ENCODE results near the gene KIF19. TPM values are rescaled to one million over a fixed set of nuclear protein-coding genes. Genes with fewer than 3 reads are reported as not detected.

The KIF19 gene
- total RNA-seq, 1 donor from 2014 or later = 0.27 TPM

GRCh38 chr17:74336307-74336706 lies 10.3 kb downstream of the KIF19 start:
- intact Hi-C loops (cut with micrococcal nuclease) = no loop called here

- intact Hi-C loops (cut with micrococcal nuclease) = no loop called here
Observed at GRCh38 chr17:74337834-74338500, 11.9 kb downstream of the KIF19 start.

GRCh38 chr17:74339537-74340195 lies 13.6 kb downstream of the KIF19 start:
- intact Hi-C loops (cut with micrococcal nuclease) = no loop called here

GRCh38 chr17:74340470-74341023 lies 14.5 kb downstream of the KIF19 start:
- intact Hi-C loops (cut with micrococcal nuclease) = no loop called here

GRCh38 chr17:74342224-74342623 lies 16.2 kb downstream of the KIF19 start:
- intact Hi-C loops (cut with micrococcal nuclease) = no loop called here

GRCh38 chr17:74343121-74343520 lies 17.1 kb downstream of the KIF19 start:
- intact Hi-C loops (cut with micrococcal nuclease) = no loop called here

GRCh38 chr17:74343526-74344284 lies 17.7 kb downstream of the KIF19 start:
- intact Hi-C loops (cut with micrococcal nuclease) = no loop called here

- intact Hi-C loops (cut with micrococcal nuclease) = no loop called here
Observed at GRCh38 chr17:74344658-74345057, 18.6 kb downstream of the KIF19 start.

- intact Hi-C loops (cut with micrococcal nuclease) = no loop called here
Observed at GRCh38 chr17:74345433-74346241, 19.6 kb downstream of the KIF19 start.

- intact Hi-C loops (cut with micrococcal nuclease) = no loop called here
Observed at GRCh38 chr17:74347646-74348045, 21.6 kb downstream of the KIF19 start.

GRCh38 chr17:74349120-74349519 lies 23.1 kb downstream of the KIF19 start:
- intact Hi-C loops (cut with micrococcal nuclease) = no loop called here

- intact Hi-C loops (cut with micrococcal nuclease) = no loop called here
Observed at GRCh38 chr17:74350486-74350885, 24.5 kb downstream of the KIF19 start.

GRCh38 chr17:74351552-74352210 lies 25.7 kb downstream of the KIF19 start:
- intact Hi-C loops (cut with micrococcal nuclease) = no loop called here

- intact Hi-C loops (cut with micrococcal nuclease) = loop anchor here (1.0 kb wide), 2 partner anchors 52 to 143 kb away; no protein-coding TSS in a partner anchor
Observed at GRCh38 chr17:74353446-74354060, 27.5 kb downstream of the KIF19 start.

- intact Hi-C loops (cut with micrococcal nuclease) = loop anchor here (1.0 kb wide), 2 partner anchors 53 to 144 kb away; no protein-coding TSS in a partner anchor
Observed at GRCh38 chr17:74354123-74354522, 28.1 kb downstream of the KIF19 start.

GRCh38 chr17:74354561-74354960 lies 28.5 kb downstream of the KIF19 start:
- intact Hi-C loops (cut with micrococcal nuclease) = loop anchor here (1.0 kb wide), 2 partner anchors 53 to 144 kb away; no protein-coding TSS in a partner anchor

- intact Hi-C loops (cut with micrococcal nuclease) = no loop called here
Observed at GRCh38 chr17:74355065-74355464, 29.0 kb downstream of the KIF19 start.

GRCh38 chr17:74356646-74357465 lies 30.8 kb downstream of the KIF19 start:
- intact Hi-C loops (cut with micrococcal nuclease) = no loop called here

GRCh38 chr17:74357466-74357809 lies 31.4 kb downstream of the KIF19 start:
- intact Hi-C loops (cut with micrococcal nuclease) = no loop called here
